ENCODE measurements around the gene LZTS3. TPM values are rescaled to one million over a fixed set of nuclear protein-coding genes. Genes with fewer than 3 reads are reported as not detected.

Gene LZTS3
- polyA plus RNA-seq, 3 donors: 0.05 to 0.45 TPM; not detected in 1

DNA sequence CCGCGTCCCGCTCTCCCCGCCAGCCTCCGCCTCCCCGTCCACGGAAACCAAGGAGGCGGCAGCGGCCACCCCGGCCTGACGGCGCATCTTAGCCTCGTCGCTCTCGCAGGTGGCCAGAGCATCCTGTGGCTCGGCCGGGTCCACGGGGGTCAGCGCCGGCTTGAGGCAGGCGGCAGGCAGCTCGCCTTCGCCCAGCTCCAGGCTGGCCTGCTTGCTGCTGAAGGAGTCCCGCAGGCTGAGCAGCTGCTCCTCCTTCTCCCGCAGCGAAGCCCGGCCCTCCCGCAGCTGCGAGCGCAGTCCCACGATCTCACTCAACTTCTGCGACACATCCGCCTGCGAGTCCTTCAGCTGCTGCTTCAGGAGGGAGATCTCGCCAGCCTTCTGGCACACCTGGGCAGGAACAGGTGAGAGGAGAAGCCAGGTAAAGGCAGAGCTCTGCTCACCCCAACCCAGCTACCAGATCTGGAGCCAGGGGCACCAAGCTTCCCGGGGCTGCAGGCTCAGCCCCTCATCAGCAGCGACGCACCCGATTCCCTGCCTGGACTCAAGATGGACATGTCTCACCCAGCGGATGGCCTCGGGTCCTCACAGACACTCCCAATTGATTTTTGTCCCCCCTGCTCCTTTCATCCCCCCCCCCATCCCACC, 8.5 kb downstream of the LZTS3 start:
- no peaks in the 10 kb centered on the region for H3K36me3 ChIP-seq (replicated peaks in 1 of 2; ENCODE audit: control insufficient read depth in 1 of 2, insufficient read depth in 2 of 2, low read length in 2 of 2)
- Mint-ChIP-seq H3K36me3 (peaks cover 0 to 3% of the 10 kb centered on the region in 2 donors), H3K4me1 (peaks cover 12% of the 10 kb centered on the region), H3K27me3 (ENCODE audit: low read depth in 3 of 3) (peaks cover 33 to 50% (median 46%) of the 10 kb centered on the region in 3 donors), H3K9me3 (peaks cover 0 to 7% (median 2%) of the 10 kb centered on the region in 7 donors), H3K4me3 (peak overlapping the region; percentile 24 to 67), H3K27ac (peak overlapping the region in 1 of 7 donors; percentile 58)
- no peaks in the 10 kb centered on the region for H4K20me1 ChIP-seq (ENCODE audit: insufficient read depth, low read length)
- WGBS (ENCODE audit: insufficient coverage): 90% methylated on average over 32 of the region's 41 CpGs
- DNase-seq: no peak
- intact Hi-C loops (cut with micrococcal nuclease): no loop called here
- no peak overlapping the region for H3K9ac ChIP-seq (ENCODE audit: insufficient read depth, low read length, poor library complexity, severe bottlenecking)
- H3K27ac ChIP-seq (ENCODE audit: low read depth in 1 of 2, low read length in 2 of 2): no peak overlapping the region
- H3K27me3 ChIP-seq (ENCODE audit: control insufficient read depth in 2 of 2, insufficient read depth in 2 of 2, low read length in 2 of 2): peaks cover 11 to 38% of the 10 kb centered on the region in 2 donors
- no peak overlapping the region for H3K4me3 ChIP-seq (replicated peaks in 1 of 3; ENCODE audit: low read depth in 2 of 3, low read length in 3 of 3)
- H3K4me1 ChIP-seq (ENCODE audit: control insufficient read depth in 1 of 2, insufficient read depth in 2 of 2, low read length in 2 of 2): peaks cover 3 to 15% of the 10 kb centered on the region in 2 donors
- peak overlapping the region; percentile 53 for H2AFZ ChIP-seq (ENCODE audit: insufficient read depth, low read depth, low read length, poor library complexity, severe bottlenecking)
- H3K79me2 ChIP-seq (ENCODE audit: insufficient read depth, low read length): peaks cover under 1% of the 10 kb centered on the region
- H3K9me3 ChIP-seq (replicated peaks in 1 of 2; ENCODE audit: control insufficient read depth in 1 of 2, insufficient read depth in 1 of 2, low read length in 2 of 2): peaks cover 0 to 16% of the 10 kb centered on the region in 2 donors
- peak overlapping the region; percentile 0 for H3K4me2 ChIP-seq (replicated peaks; ENCODE audit: extremely low read depth, low read length, poor library complexity, severe bottlenecking)
- TF ChIP-seq, protein P1, sequence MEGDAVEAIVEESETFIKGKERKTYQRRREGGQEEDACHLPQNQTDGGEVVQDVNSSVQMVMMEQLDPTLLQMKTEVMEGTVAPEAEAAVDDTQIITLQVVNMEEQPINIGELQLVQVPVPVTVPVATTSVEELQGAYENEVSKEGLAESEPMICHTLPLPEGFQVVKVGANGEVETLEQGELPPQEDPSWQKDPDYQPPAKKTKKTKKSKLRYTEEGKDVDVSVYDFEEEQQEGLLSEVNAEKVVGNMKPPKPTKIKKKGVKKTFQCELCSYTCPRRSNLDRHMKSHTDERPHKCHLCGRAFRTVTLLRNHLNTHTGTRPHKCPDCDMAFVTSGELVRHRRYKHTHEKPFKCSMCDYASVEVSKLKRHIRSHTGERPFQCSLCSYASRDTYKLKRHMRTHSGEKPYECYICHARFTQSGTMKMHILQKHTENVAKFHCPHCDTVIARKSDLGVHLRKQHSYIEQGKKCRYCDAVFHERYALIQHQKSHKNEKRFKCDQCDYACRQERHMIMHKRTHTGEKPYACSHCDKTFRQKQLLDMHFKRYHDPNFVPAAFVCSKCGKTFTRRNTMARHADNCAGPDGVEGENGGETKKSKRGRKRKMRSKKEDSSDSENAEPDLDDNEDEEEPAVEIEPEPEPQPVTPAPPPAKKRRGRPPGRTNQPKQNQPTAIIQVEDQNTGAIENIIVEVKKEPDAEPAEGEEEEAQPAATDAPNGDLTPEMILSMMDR (IDR thresholded peaks at IDR 0.05): no peak

DNA sequence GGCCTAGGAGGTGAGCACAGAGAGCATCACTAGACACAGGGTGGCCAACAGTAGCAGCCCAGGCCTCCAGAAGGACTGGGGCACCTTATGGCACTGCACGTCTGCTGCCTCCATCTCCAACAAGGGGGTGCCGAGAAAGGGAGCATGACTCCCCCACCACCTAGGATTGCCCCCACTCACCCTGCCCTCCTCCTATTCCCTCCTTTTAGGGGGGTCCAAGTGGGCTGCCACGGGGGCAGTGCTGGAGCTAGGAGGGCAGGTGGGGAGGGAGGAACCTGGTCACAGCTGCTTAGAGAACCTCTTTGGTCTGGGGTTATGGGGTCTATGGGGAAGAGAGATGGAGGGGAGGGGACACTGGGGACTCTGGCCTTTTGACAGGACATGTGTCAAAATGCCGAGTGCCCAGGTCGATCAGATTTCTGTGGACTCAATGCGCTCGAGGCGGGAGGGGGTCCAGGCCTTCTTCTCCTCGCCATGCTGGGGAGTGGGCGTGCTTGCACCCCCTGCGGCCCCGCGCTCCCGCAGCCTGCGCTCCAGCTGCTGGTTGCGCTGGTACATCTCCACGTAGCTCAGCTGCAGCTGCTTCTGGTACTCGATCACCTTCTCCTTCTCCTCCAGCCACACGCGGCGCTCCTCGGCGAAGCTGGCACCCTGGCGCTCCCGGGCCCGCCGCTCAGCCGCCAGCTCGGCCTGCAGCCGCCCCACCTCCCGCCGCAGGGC, 9.1 kb downstream of the LZTS3 start:
- Histone ChIP-seq H3K9me3 (replicated peaks in 1 of 2; ENCODE audit: control insufficient read depth in 1 of 2, insufficient read depth in 1 of 2, low read length in 2 of 2) (peaks cover 0 to 16% of the 10 kb centered on the region in 2 donors), H3K9ac (ENCODE audit: insufficient read depth, low read length, poor library complexity, severe bottlenecking) (no peak overlapping the region), H3K4me1 (ENCODE audit: control insufficient read depth in 1 of 2, insufficient read depth in 2 of 2, low read length in 2 of 2) (peaks cover 4 to 17% of the 10 kb centered on the region in 2 donors), H3K27me3 (ENCODE audit: control insufficient read depth in 2 of 2, insufficient read depth in 2 of 2, low read length in 2 of 2) (peaks cover 10 to 32% of the 10 kb centered on the region in 2 donors), H4K20me1 (ENCODE audit: insufficient read depth, low read length) (peaks cover 1% of the 10 kb centered on the region), H3K4me2 (replicated peaks; ENCODE audit: extremely low read depth, low read length, poor library complexity, severe bottlenecking) (peak overlapping the region; percentile 0), H3K36me3 (replicated peaks in 1 of 2; ENCODE audit: control insufficient read depth in 1 of 2, insufficient read depth in 2 of 2, low read length in 2 of 2) (no peaks in the 10 kb centered on the region), H2AFZ (ENCODE audit: insufficient read depth, low read depth, low read length, poor library complexity, severe bottlenecking) (peak overlapping the region; percentile 53), H3K79me2 (ENCODE audit: insufficient read depth, low read length) (peaks cover 7% of the 10 kb centered on the region), H3K4me3 (replicated peaks in 1 of 3; ENCODE audit: low read depth in 2 of 3, low read length in 3 of 3) (no peak overlapping the region), H3K27ac (ENCODE audit: low read depth in 1 of 2, low read length in 2 of 2) (no peak overlapping the region)
- TF ChIP-seq, protein P1 (IDR thresholded peaks at IDR 0.05): no peak
- no peak overlapping the region for H3K27ac Mint-ChIP-seq
- 82% methylated on average over 24 of the region's 32 CpGs for WGBS (ENCODE audit: insufficient coverage)
- peaks cover 14% of the 10 kb centered on the region for H3K4me1 Mint-ChIP-seq
- H3K9me3 Mint-ChIP-seq: peaks cover 0 to 6% (median 2%) of the 10 kb centered on the region in 7 donors
- DNase-seq: no peak
- no peak overlapping the region for H3K4me3 Mint-ChIP-seq
- peaks cover 0 to under 1% of the 10 kb centered on the region in 2 donors for H3K36me3 Mint-ChIP-seq
- H3K27me3 Mint-ChIP-seq (ENCODE audit: low read depth in 3 of 3): peaks cover 28 to 43% (median 40%) of the 10 kb centered on the region in 3 donors
- intact Hi-C loops (cut with micrococcal nuclease): no loop called here
